Endothelial cell of hepatic sinusoid (primary cell): Measurements from ENCODE around the gene SHISA6.

Experiments
- in situ Hi-C: cut with HindIII; loops from 2 replicates; pipeline ENCODE4 v1.10.0; 2017; ENCODE audit warnings: low sequenced_read_pairs

Gene SHISA6

GRCh38 chr17:11336290-11336689 is 95.3 kb downstream of the SHISA6 start:
- in situ Hi-C loops: no loop called here

GRCh38 chr17:11340803-11341202 is 99.8 kb downstream of the SHISA6 start:
- in situ Hi-C loops: no loop called here

- in situ Hi-C loops: no loop called here
Measured at GRCh38 chr17:11342138-11342537, 101.1 kb downstream of the SHISA6 start.

- in situ Hi-C loops: no loop called here
Measured at GRCh38 chr17:11349106-11349505, 108.1 kb downstream of the SHISA6 start.

- in situ Hi-C loops: no loop called here
Measured at GRCh38 chr17:11351479-11351878, 110.5 kb downstream of the SHISA6 start.

- in situ Hi-C loops: no loop called here
Measured at GRCh38 chr17:11353601-11354000, 112.6 kb downstream of the SHISA6 start.

- in situ Hi-C loops: no loop called here
Measured at GRCh38 chr17:11356371-11356770, 115.4 kb downstream of the SHISA6 start.

- in situ Hi-C loops: no loop called here
Measured at GRCh38 chr17:11363565-11364117, 122.6 kb downstream of the SHISA6 start.

GRCh38 chr17:11366272-11366850 is 125.3 kb downstream of the SHISA6 start:
- in situ Hi-C loops: no loop called here

GRCh38 chr17:11369575-11369974 is 128.6 kb downstream of the SHISA6 start:
- in situ Hi-C loops: no loop called here

GRCh38 chr17:11372692-11373091 is 131.7 kb downstream of the SHISA6 start:
- in situ Hi-C loops: no loop called here

- in situ Hi-C loops: no loop called here
Measured at GRCh38 chr17:11378506-11378905, 137.5 kb downstream of the SHISA6 start.

- in situ Hi-C loops: no loop called here
Measured at GRCh38 chr17:11380761-11381160, 139.7 kb downstream of the SHISA6 start.

- in situ Hi-C loops: no loop called here
Measured at GRCh38 chr17:11383157-11383556, 142.1 kb downstream of the SHISA6 start.

GRCh38 chr17:11384131-11384530 is 143.1 kb downstream of the SHISA6 start:
- in situ Hi-C loops: no loop called here

- in situ Hi-C loops: no loop called here
Measured at GRCh38 chr17:11387610-11388009, 146.6 kb downstream of the SHISA6 start.

- in situ Hi-C loops: no loop called here
Measured at GRCh38 chr17:11388054-11388453, 147.0 kb downstream of the SHISA6 start.

GRCh38 chr17:11389583-11389982 is 148.6 kb downstream of the SHISA6 start:
- in situ Hi-C loops: no loop called here

GRCh38 chr17:11391134-11391533 is 150.1 kb downstream of the SHISA6 start:
- in situ Hi-C loops: no loop called here

- in situ Hi-C loops: no loop called here
Measured at GRCh38 chr17:11404431-11405276, 163.6 kb downstream of the SHISA6 start.

- in situ Hi-C loops: no loop called here
Measured at GRCh38 chr17:11406716-11407115, 165.7 kb downstream of the SHISA6 start.

GRCh38 chr17:11412654-11413053 is 171.6 kb downstream of the SHISA6 start:
- in situ Hi-C loops: no loop called here
